Daoy (cell line): Measurements from ENCODE around the gene CAMK2A. TPM values are rescaled to one million over a fixed set of nuclear protein-coding genes. Genes with fewer than 3 reads are reported as not detected.
"Not testable (repeated sequence)": the region's sequence is repeated elsewhere in the genome, so short reads cannot be mapped to it uniquely, and the experiment has no call there.

ENCODE experiments used
- DNase-seq: peaks from one replicate; pipeline ENCODE4 v3.0.0-alpha.2; 2015; ENCODE audit warnings: low read depth
- total RNA-seq: library from RNA; depleted of rRNA; stranded (reverse); fragments of >200 nt; shearing (Covaris generic); gene quantifications from 2 replicates; pipeline ENCODE4 v1.2.3, GENCODE V29; 2014

The CAMK2A gene
- total RNA-seq, 1 experiment from 2014 or later: 0.23 TPM

DNA sequence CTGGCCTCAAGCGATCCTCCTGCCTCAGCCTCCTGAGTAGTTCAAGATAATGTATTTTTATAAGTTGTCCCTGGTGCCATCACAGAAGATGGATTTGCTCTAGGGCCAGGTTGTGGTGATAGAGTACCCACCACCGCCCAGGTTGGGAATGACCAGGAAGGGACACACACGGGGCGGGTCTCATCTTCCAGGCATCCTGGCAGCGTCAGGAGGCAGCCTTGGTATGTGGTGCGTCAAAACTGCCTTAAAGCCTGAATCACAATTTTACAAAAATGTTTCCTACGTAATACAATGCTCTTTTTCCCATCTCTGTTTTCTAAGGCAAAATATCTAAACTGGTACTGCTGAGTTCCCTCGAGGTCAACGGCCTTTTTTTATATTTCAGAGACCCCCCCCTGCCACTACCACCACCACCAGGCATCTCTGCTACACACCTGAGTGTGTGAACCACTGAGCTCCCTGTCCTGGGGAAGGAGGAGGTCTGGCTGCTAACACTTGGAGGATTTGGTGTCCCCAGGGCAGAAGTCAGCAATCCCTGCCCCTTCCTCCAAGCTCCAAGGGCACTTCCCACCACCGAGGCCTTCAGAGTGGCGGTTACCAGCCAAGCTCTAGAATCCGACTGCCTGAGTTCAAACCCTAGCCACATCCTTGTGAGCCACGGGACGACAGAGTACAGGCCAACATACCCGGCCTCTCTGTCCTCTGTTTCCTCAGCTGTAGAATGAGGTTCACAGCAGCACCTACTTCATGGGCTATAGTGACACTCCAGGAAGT, 52.4 kb downstream of the CAMK2A start:
- no peak for DNase-seq

DNA sequence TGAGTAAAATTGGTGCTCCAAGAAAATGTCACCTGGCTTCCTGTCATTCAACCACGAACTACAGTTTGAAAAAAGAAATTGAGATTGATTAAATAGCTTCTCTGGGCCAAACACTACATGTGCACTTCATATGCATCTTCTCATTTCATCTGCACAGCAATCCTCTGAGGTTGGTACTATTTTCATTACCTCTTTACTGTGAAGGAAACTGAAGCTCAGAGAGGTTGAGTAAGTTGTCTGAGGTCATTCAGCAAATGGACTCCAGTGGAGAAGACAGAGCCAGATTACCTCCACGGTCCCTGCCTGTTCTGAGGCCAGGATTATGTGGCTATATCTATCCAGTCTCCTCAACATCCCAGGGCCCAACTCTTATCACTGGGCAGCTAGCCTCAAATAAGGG, 53.3 kb downstream of the CAMK2A start:
- no peak for DNase-seq

DNA sequence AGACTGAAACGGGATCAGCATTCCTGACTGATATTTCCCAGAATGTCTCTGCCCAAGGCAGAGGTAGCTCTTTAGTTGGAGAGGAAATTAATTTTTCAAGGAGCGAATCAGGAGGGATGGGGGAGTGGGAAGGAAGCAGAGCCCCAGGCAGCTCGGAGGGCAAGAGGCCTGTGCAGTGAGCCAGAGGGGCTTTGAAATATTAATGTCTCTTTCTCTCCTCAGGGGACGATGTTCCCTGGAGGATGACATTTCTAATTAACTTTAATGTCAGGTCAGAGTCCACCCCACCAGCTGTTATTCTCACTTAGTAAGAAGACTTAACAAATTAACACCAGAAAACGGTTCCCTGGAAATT, 54.1 kb downstream of the CAMK2A start:
- DNase-seq: no peak

DNA sequence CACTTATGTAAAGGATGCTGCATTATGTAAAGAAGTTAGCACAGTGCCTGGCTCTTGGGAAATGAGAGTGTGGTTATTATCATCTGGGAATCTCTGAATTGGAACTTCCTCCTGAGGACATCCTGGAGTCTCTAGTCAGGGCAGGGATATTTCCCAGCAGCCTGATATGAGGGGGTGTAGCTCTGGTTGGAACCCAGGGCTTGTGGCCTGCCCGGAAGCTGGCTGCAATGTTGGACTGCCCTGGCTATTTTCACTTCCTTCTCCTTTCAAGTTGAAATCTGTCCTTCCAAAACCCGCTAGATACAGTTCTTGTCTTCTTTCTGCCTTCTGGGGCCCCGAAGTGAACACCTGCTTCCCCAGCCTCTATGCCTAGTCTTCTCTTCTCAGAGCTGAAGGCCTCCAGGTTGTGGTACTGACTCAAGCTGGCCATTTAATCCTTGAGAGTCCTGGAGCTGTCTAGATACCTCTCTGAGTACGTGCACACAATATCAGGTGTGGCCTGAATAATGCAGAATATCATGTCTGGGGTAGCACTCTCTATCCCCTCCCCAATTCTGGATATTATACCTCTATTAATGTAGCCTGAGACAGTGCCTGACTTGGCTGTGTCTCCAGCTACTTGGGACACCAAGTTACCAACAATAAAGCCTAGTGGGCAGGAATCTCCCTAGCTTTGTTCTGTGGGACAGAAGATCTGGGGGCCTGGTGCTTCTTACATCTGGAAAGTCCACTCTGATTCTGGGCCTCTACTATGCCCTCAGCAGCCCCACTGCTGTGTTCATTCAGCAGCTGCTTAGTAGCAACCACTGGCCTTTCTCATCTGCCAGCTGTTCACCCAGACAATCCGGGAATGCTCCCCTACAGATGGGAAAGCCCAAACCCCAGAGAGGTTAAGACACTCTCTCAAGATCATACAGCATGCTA, 54.7 kb downstream of the CAMK2A start:
- no peak for DNase-seq

DNA sequence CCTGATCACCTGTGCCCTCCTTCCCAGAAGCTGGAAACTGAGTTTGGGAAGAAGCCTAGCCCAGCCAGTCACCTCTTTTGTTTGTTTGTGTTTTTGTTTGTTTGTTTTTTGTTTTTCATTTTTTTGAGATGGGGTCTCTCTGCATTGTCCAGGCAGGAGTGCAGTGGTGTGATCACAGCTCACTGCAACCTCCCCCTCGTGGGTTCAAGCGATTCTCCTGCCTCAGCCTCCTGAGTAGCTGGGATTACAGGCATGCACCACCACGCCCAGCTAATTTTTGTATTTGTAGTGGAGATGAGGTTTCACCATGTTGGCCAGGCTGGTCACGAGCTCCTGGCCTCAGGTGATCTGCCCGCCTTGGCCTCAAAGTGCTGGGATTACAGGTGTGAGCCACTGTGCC, 55.9 kb downstream of the CAMK2A start:
- DNase-seq: not testable (repeated sequence)

DNA sequence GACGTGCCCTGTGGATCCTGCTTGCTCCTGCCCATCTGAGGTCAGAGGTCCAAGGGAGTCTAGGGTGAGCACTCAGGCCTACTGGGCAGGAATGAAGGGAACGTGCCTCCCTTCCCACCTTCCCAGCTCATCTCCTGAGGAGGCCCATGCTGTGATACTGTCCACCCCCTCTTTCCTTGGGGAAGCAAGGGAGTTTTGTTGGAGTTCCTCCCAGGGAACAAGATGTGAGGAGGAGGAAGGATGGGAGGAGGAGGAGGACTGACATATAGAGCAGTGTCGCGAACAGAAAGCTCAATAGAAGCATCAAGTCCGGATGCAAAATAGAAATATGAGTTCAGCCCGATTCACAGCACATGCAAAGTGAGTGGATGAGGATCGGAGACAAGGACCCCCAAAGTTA, 58.7 kb downstream of the CAMK2A start:
- no peak for DNase-seq

DNA sequence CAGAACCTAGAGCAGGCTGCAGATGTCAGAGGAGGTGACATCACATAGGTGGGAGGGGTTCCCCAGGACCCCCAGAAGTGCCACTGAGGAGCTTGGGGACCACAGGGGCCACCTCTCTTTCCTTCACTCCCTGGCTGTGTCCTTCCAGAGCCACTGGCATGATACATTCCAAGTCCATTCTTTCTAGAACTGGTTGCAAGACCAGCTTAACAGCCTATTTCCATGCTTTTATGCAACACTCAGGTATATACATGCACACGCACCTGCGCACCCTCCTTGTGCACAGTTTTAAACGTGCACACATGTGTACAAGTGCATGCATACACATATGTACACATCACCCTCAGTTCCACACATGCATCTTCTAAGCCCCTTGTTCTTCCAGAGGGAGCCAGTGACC, 60.0 kb downstream of the CAMK2A start:
- DNase-seq: no peak

DNA sequence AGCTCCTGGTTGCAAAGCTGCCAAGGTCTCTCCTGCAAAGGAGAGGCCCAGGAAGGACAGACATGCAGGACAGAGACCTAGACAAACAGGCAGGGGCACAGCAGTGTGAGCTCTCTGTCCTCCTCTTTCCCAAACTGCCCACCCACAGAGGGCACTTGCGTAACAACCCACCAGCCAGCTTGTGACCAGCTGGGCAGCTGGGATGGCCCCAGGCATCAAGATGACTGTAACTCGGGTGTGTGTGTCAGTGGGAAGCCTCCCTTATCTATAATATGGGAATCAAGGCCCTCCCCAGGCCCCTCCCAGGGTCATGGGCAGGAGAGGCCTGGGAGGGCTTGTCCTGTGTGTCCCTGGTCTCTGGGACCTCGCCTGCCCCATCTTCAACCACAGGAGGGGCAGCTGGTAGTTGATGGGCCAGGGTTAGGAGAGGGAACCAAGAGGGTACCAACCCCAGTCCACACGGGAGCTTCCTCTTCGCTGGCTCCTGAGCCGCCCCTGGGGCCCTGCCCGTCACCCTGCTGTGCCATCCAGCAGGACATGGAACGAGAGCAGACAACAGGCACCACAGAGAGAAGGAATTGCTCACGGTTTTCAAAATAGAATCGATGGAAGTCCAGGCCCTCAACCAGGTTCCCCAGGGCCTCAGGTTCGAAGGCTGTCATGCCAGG, 61.8 kb downstream of the CAMK2A start:
- DNase-seq: no peak

DNA sequence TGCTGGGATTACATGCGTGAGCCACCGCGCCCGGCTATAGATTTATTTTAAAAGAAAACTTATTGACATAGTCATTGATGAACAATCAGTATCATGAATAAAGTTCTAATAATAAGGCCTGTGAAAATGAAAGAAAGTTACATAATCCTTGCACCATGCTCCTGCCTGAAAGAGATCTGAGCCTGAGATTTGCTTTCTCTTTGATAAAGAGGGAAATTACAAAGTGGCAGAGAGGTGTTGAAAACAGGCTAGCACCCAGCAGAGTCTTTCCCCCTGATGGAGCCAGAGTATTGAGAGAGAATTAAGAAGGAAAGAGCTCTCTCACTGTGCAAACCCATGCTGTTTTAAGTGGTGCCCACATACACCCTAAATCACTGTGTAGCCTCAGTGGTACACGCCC, 62.5 kb downstream of the CAMK2A start:
- DNase-seq: no peak

DNA sequence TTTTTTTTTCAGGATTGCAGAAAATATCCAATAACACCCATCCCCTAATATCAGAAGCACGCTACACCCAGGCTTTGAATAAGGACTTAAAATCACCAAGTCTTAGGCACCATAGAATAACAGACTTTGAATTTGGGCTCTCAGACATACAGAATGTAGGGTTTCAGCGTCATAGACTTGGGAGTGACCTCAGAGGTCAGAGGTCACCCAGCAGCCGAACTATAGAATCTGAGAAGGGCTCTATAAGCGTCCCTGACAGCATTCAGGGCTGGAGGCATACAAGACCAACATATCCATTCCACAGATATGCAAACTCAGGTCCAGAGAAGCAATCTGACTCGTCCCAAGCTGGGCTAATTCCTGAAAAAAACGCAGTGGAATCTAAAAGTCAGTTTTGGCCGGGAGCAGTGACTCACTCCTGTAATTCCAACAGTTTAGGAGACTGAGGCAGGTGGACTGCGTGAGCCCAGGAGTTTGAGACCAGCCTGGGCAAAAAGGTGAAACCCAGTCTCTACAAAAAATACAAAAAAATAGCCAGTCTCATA, 65.0 kb downstream of the CAMK2A start:
- DNase-seq: no peak

DNA sequence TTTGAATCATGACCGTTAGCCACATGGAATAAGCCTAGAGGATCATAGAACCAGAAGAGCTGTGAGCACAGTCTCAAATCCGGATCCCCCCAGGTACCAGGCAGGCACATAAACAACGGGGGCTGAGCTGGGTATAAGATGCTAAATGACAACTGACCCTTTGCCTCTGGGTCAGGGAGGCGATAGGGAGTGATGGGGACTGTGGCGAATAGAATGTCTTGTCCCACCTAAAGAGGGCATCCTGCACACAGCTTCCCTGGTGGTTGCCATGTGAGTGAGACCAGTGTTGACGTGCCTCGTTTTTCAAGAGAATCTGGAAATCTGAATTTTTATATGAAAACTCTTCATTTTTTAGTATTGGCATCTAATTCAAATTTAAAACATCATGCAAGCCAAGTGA, 66.1 kb downstream of the CAMK2A start:
- DNase-seq: no peak

DNA sequence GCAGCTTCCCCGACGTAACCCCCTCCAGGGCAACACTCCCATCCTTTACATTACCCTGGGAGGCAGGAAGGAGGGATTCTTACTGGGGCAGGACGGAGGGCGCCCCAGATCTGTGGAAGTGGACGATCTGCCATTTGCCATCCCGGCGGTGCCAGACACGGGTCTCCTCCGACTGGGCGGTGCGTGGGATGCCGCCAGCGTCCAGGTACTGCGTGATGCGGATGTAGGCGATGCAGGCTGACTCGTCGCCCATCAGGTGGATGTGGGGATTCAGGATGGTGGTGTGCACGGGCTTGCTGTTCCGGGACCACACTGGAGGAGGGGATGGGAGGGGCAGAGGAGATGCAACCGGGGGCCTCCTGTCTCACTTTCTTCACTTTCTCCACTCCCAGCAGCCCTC, 66.7 kb downstream of the CAMK2A start:
- DNase-seq: no peak

DNA sequence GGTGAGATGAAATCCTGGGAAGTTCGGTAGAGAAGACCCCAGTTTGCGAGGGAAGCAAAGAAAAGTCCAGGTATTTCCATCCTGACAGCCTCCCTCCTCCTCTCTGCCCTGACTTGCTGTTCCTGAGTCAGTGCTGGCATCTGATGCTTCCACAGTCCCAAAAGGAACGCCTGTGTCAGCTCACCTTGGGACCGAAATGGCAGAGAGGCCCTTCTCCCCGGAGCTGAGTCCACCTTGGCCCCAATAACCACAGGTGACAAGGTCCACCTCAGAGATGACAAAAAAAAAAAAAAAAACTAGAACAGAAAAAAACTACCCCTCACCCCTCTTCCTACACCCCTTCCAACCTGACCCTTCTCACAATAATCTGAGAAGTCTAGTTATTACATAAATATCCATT, 68.1 kb downstream of the CAMK2A start:
- DNase-seq: no peak

DNA sequence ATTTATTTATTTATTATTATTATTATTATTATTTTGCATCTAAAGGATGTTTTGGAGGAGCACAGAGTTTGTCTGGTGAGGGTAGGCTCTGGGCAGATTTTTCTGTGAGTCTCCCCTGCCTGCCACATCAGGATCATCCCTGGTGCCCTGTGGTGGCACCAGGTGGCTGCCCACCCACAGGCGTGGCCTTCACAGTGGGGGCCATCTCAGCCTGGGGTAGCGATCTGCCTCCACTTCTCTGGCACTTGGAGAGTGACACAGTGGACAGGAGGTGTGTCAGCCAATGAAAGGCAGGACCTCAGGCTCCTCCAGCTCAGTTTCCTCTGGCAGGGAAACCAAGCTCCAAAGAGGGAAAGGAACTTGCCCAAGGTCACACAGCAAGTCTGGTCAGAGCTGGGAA, 69.7 kb downstream of the CAMK2A start:
- no peak for DNase-seq

DNA sequence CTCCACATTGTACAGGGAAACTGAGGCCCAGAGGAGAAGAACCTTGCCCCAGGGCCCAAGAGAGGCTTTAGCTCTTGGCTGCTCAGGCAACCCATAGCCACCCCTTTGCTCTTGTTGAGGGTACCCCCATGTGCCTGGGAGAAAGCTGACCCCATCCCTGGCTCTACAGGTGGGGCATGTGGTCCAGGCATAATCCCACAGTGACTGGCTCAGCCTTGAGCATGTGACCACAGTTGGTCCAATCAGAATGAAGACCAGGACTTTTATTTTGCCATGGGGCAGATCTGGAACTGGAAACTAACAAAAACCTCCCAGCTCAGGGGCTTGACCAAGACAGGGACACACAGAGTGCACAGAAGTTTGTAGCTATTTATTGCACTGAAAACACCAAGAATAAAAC, 70.4 kb downstream of the CAMK2A start:
- no peak for DNase-seq

DNA sequence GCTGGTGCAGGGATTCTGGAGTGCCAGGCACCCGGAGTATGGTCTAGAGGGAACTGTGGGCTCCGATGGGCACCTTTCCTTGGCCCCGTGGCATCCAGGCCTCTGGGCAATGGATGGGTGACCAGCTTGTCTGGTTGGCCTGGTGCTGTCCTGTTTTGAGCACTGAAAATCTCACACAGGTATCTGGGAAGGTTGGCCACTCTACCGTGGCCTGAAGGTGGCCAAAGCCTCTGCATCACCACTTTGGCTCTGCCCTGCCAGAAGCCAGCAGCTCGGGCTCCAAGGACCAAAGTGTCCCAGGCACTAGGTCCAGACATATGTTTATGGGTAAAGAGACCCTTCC, 70.9 kb downstream of the CAMK2A start:
- no peak for DNase-seq

DNA sequence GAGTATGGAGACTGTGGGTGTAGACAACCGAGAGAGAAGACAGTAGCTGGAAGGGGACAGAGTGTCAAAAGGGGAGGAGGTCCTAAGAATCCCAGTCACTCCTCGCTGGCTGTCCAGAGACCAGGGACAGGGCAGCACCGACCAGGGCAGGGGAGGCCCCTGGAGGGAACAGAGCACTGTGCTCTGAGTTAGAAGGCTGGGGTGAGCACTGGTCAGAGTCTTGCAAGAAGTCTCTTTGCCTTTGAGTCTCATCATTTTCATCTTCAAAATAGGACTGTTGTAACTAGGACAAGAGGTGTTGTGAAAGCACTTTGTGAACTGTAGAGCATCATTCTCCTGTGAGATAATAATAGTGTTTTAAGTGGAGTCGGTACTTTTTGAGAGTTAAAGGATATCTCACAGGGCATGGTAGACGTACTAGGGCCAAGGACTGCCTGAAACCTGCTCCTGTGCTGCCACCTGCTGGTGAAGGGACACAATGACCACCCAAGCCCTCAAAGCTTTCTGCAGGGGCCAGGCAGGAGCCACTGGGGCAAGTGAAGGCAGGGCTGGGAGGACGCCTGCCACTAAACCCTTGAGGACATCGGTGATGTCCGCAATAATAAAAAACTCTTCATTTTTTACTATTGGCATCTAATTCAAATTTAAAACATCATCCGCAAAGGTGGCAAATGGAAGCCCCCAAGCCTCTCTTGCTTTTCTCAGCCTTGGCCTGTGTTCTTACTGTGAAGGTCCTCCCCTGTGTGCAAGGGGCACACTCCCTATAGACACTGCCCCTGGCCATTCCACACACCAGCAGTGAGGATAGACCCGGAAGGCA, 71.5 kb downstream of the CAMK2A start:
- DNase-seq: peak; percentile 88

DNA sequence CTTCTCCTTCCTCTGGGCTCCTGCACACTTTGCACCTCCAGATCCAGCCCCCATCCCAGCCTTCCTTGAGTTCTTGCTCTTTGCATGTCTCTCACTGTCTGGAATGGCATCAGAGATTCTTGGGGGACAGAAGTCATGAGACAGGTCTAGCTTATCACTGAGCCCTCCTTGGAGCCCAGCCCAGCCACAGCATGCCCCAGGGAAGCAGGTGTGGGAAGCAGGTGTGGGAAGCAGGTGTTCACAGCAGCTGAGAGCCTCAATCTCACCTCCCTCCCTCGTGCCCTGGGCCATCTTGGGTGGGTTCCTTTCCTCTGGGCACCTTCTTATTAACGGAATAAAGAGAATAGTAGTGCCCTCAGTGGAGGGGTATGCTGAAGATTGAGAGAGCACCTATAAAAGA, 72.5 kb downstream of the CAMK2A start:
- no peak for DNase-seq

DNA sequence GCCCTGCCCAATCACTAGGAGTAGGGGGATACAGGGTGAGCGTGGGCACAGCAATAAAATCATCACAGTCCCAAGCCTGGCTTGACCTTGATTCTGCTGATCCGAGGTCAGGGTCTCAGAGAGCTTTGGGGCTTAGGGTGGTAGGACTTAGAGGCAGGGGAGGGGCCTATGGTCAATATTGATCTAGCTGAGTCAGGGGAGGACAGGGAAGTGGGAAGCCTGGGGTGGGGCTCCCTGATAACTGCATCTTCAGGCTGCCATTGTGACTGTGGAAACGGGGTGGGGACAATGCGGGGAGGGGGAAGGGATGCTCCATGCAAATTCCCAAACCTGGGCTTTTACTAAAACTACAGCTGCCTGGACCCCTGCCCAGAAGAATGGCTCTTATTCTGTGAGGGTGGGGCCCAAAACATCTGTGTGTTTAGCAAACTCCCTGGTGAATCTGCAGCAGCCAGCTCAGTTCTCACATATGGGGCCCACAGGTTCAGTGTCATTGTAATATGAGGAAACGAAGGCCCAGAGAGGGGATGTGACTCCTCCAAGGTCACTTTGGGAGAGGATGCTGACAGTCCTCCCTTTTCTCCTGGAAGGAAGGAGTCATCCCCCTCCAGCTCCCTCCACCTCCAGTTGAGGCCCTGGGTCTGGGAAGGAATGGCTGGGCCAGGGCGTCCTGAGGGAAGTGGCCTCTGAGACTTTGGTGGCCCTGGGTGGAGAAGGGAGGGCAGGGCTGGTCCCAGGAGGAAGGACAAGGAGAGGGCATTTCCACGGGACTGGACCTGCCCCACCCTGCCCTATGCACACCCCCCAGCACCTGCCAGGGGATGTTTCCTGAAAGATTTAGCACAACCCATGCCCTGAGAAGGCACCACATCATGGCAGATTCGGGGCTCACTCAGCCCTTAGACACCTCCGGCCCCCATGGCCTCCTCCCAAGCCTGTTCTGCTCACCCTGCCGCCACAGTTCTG, 73.3 kb downstream of the CAMK2A start:
- DNase-seq: no peak

DNA sequence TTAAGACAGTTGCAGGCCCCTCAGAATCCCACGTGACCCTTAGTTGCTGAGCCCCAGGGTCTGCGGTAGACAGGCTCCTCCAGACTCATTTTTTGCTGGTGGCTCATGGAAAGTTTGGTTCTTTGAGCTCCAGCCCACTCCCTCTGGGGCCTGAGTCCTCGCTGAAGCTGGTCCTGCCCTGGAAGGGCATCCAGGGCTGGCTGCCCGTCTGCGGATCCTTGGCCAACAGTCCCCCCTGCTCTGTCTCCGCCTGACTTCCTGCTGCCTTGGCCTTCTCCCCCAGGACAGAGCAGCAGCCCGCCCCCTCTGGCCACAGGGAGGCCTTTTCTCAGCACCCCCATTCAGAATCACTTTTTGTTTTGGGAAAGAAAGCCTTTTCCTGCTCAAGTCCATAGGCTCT, 75.3 kb downstream of the CAMK2A start:
- no peak for DNase-seq
